KMS-11 (cell line): ENCODE measurements around the gene SMC6.

Source experiments
- H2AFZ ChIP-seq: fragments of 200-600 bp; sonication (generic); 2 replicates; pipeline ENCODE4 v1.6.1; 2016; ENCODE audit warnings: antibody characterized with exemption, mixed run types, low read depth
- H3K27ac ChIP-seq: fragments of 200-600 bp; sonication (generic); 2 replicates; pipeline ENCODE4 v1.6.1; 2016; ENCODE audit warnings: mild to moderate bottlenecking, mixed run types
- H3K27me3 ChIP-seq: fragments of 200-600 bp; sonication (generic); 2 replicates; pipeline ENCODE4 v1.6.1; 2017; ENCODE audit warnings: mild to moderate bottlenecking, low read depth, mixed run types, moderate library complexity; ENCODE audit not compliant: insufficient read depth
- H3K36me3 ChIP-seq: fragments of 200-600 bp; sonication (generic); 2 replicates; pipeline ENCODE4 v1.6.1; 2017; ENCODE audit warnings: mild to moderate bottlenecking, mixed run types; ENCODE audit not compliant: insufficient read depth
- H3K4me1 ChIP-seq: fragments of 200-600 bp; sonication (generic); 2 replicates; pipeline ENCODE4 v1.6.1; 2016; ENCODE audit warnings: mild to moderate bottlenecking, low read depth, mixed run types; ENCODE audit not compliant: poor library complexity, severe bottlenecking
- H3K4me2 ChIP-seq: fragments of 200-600 bp; sonication (generic); 2 replicates; pipeline ENCODE4 v1.7.0; 2016; ENCODE audit warnings: mild to moderate bottlenecking, mixed run types
- H3K4me3 ChIP-seq: fragments of 200-600 bp; sonication (generic); IDR thresholded peaks from 2 replicates; pipeline ENCODE4 v1.6.1; 2017; ENCODE audit warnings: low read depth, low read length, mixed read lengths; ENCODE audit not compliant: insufficient read depth
- H3K79me2 ChIP-seq: fragments of 200-600 bp; sonication (generic); 2 replicates; pipeline ENCODE4 v1.6.1; 2016; ENCODE audit warnings: low read depth, mixed run types; ENCODE audit not compliant: insufficient read depth
- H3K9ac ChIP-seq: fragments of 200-600 bp; sonication (generic); 2 replicates; pipeline ENCODE4 v1.6.1; 2016; ENCODE audit warnings: mild to moderate bottlenecking, mixed run types
- H4K20me1 ChIP-seq: fragments of 200-600 bp; sonication (generic); 2 replicates; pipeline ENCODE4 v1.6.1; 2016; ENCODE audit warnings: mild to moderate bottlenecking, mixed run types; ENCODE audit not compliant: insufficient read depth
- CTCF ChIP-seq: fragments of 200-600 bp; sonication (generic); conservative IDR thresholded peaks from 2 replicates; pipeline ENCODE4 v1.6.1; 2017; ENCODE audit warnings: low read depth, mild to moderate bottlenecking, antibody characterized with exemption, low read length, moderate library complexity, mixed read lengths

The SMC6 gene

GRCh38 chr2:17748745-17749144, 4.9 kb downstream of the SMC6 start:
- H3K36me3 ChIP-seq = no peaks in the 10 kb centered on the region
- H3K27ac ChIP-seq = no peak overlapping the region
- no peak overlapping the region for H3K4me3 ChIP-seq

DNA sequence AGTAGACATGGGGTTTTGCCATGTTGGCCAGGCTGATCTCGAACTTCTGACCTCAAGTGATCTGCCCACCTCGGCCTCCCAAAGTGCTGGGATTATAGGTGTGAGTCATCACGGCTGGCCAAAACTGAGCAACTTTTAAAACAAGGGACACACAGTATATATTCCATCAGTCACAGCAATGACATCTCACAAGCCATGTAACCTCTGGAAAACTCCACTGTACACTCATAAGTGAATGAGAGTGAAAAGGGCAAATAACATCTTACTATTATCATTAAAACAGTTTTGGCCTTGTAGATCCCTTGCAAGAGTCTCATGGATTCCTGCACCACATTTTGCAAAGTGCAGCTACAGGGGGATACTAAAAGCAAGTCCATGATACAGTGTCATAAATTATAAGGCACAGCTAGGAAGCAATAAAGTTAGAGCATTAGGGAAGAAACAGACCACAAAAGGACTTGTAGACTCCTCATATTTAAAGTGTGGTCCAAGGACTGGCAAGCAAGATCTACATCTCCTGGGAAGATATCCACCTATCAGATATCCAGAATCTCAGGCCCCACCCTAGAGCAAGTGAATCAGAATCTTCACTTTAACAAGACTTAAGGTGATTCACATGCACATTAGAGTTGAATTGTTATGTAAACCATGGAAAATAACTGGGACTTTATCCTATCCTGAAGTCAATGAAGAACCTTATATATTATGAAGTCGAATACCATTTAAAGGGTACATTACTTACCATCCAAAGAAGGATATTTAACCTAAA, 5.7 kb downstream of the SMC6 start:
- no peak overlapping the region for H3K4me3 ChIP-seq
- no peak overlapping the region for H3K4me2 ChIP-seq
- no peaks in the 10 kb centered on the region for H3K36me3 ChIP-seq
- no peak overlapping the region for H3K27ac ChIP-seq
- H3K4me1 ChIP-seq = peaks cover 39% of the 10 kb centered on the region
- no peak for TF ChIP-seq CTCF
- no peak overlapping the region for H3K9ac ChIP-seq
- no peaks in the 10 kb centered on the region for H4K20me1 ChIP-seq
- peaks cover 26% of the 10 kb centered on the region; the same call in 1 of the 2 replicates for H3K79me2 ChIP-seq
- no peaks in the 10 kb centered on the region for H3K27me3 ChIP-seq
- no peak overlapping the region for H2AFZ ChIP-seq

More at GRCh38 chr2:17748745-17749144, 4.9 kb downstream of the SMC6 start:
- Histone ChIP-seq H3K9ac (no peak overlapping the region), H2AFZ (no peak overlapping the region), H3K4me1 (peaks cover 39% of the 10 kb centered on the region), H3K79me2 (peaks cover 30% of the 10 kb centered on the region; the same call in 1 of the 2 replicates), H4K20me1 (no peaks in the 10 kb centered on the region), H3K4me2 (no peak overlapping the region), H3K27me3 (no peaks in the 10 kb centered on the region)
- no peak for TF ChIP-seq CTCF

- Histone ChIP-seq H3K4me1 (no peaks in the 10 kb centered on the region), H2AFZ (no peak overlapping the region), H3K9ac (no peak overlapping the region), H4K20me1 (no peaks in the 10 kb centered on the region), H3K36me3 (no peaks in the 10 kb centered on the region), H3K27me3 (no peaks in the 10 kb centered on the region), H3K4me3 (no peak overlapping the region), H3K79me2 (no peaks in the 10 kb centered on the region), H3K4me2 (no peak overlapping the region), H3K27ac (no peak overlapping the region)
- no peak for TF ChIP-seq CTCF
These were observed 13.4 kb downstream of the SMC6 start for GRCh38 chr2:17740203-17740602.

DNA sequence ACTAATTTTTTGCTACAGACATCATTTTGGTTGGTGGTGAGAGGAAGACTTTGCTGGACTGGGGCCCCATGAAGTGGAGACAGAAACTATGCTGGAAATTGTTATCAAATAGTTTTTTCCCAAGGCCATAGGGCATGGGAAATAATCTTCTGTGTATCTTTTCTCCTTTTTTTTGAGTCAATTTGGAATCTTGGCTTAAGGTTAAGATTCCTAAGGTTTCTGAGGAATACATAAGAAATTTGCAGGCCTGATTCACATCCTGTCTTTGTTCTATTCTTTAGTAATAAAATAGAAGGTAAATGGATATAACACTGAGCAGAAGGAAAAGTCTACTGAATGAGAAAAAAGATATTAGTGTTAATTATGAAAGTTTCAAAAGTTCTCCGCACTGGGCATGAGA, 16.6 kb downstream of the SMC6 start:
- H4K20me1 ChIP-seq = no peaks in the 10 kb centered on the region
- H3K4me1 ChIP-seq = no peaks in the 10 kb centered on the region
- no peak overlapping the region for H2AFZ ChIP-seq
- no peak overlapping the region for H3K9ac ChIP-seq
- H3K27me3 ChIP-seq = no peaks in the 10 kb centered on the region
- H3K4me2 ChIP-seq = no peak overlapping the region
- no peaks in the 10 kb centered on the region for H3K36me3 ChIP-seq
- TF ChIP-seq CTCF = no peak
- H3K79me2 ChIP-seq = no peaks in the 10 kb centered on the region
- H3K27ac ChIP-seq = no peak overlapping the region
- no peak overlapping the region for H3K4me3 ChIP-seq
